Lung microvascular endothelial cell (primary cell): Measurements from ENCODE around the gene GCNT4. TPM values are rescaled to one million over a fixed set of nuclear protein-coding genes. Genes with fewer than 3 reads are reported as not detected.

Experiments
- DNase-seq, 2 donors: peaks; one replicate each; pipeline versions ENCODE4 v3.0.0 to v3.0.0-alpha.2; 2010; ENCODE audit warnings: low read depth in 2 of 2
- total RNA-seq: library from RNA; depleted of rRNA; stranded (reverse); fragments of >200 nt; gene quantifications from 2 replicates; pipeline ENCODE4 v1.2.1, GENCODE V29; 2014

GCNT4 gene
- total RNA-seq, 1 donor from 2014 or later = under 0.01 TPM

- DNase-seq = no peak
Observed at GRCh38 chr5:75051217-75051751, 1.1 kb downstream of the GCNT4 start.

GRCh38 chr5:75050415-75050814 is 1.9 kb downstream of the GCNT4 start:
- DNase-seq = peak in 1 of 2 donors; percentile 31

GRCh38 chr5:75049456-75050351 is 2.7 kb downstream of the GCNT4 start:
- DNase-seq = peak; percentile 64 to 79

- no peak for DNase-seq
Observed at GRCh38 chr5:75048457-75048953, 3.9 kb downstream of the GCNT4 start.

GRCh38 chr5:75047356-75047755 is 5.0 kb downstream of the GCNT4 start:
- DNase-seq = no peak

GRCh38 chr5:75046366-75047142 is 5.8 kb downstream of the GCNT4 start:
- DNase-seq = no peak

- DNase-seq = no peak
Observed at GRCh38 chr5:75045071-75045470, 7.3 kb downstream of the GCNT4 start.

GRCh38 chr5:75044406-75044805 is 8.0 kb downstream of the GCNT4 start:
- no peak for DNase-seq

- DNase-seq = no peak
Observed at GRCh38 chr5:75043633-75044264, 8.6 kb downstream of the GCNT4 start.

GRCh38 chr5:75042522-75042921 is 9.8 kb downstream of the GCNT4 start:
- no peak for DNase-seq

GRCh38 chr5:75040973-75041372 is 11.4 kb downstream of the GCNT4 start:
- no peak for DNase-seq

- no peak for DNase-seq
Observed at GRCh38 chr5:75037106-75037505, 15.3 kb downstream of the GCNT4 start.

GRCh38 chr5:75034137-75034739 is 18.1 kb downstream of the GCNT4 start:
- no peak for DNase-seq

GRCh38 chr5:75031366-75031765 is 21.0 kb downstream of the GCNT4 start:
- DNase-seq = no peak

GRCh38 chr5:75028090-75028489 is 24.3 kb downstream of the GCNT4 start:
- no peak for DNase-seq

GRCh38 chr5:75023368-75024159 is 28.8 kb downstream of the GCNT4 start:
- DNase-seq = no peak

- DNase-seq = no peak
Observed at GRCh38 chr5:75021800-75022199, 30.6 kb downstream of the GCNT4 start.

GRCh38 chr5:75021219-75021618 is 31.1 kb downstream of the GCNT4 start:
- DNase-seq = no peak

- DNase-seq = no peak
Observed at GRCh38 chr5:75020016-75020656, 32.2 kb downstream of the GCNT4 start.
